Measurements from ENCODE around the gene FKBP15. TPM values are rescaled to one million over a fixed set of nuclear protein-coding genes. Genes with fewer than 3 reads are reported as not detected.

FKBP15 gene
- total RNA-seq, 4 donors from 2014 or later, result 27.7 to 33.3 (median 30.3) TPM

- WGBS, 2 donors, result 89 to 95% methylated on average over 4 of the region's 4 CpGs
- TF ChIP-seq CTCF (IDR thresholded peaks at IDR 0.05) (no peak), POLR2A (IDR thresholded peaks at IDR 0.05) (no peak)
- DNase-seq (ENCODE audit: low spot score in 2 of 2), result no peak
These were observed 21.3 kb downstream of the FKBP15 start for GRCh38 chr9:113199683-113200329.

GRCh38 chr9:113192455-113192854 lies 28.6 kb downstream of the FKBP15 start:
- intact Hi-C loops (cut with DNase I; ENCODE audit: low total_unique reads), result no loop called here
- H3K4me3 ChIP-seq (ENCODE audit: low read depth, poor library complexity, severe bottlenecking), result no peak overlapping the region
- WGBS, 2 donors, result 92 to 95% methylated on average over 2 of the region's 2 CpGs
- no peak for DNase-seq (ENCODE audit: low spot score in 2 of 2)
- TF ChIP-seq CTCF (IDR thresholded peaks at IDR 0.05), result no peak
- no peak for TF ChIP-seq POLR2A (IDR thresholded peaks at IDR 0.05)

More at GRCh38 chr9:113199683-113200329, 21.3 kb downstream of the FKBP15 start:
- intact Hi-C loops (cut with DNase I; ENCODE audit: low total_unique reads), result no loop called here
- H3K4me3 ChIP-seq (ENCODE audit: low read depth, poor library complexity, severe bottlenecking), result no peak overlapping the region

- peak; percentile 83 to 88 for DNase-seq (ENCODE audit: low spot score in 2 of 2)
- no peak overlapping the region for H3K4me3 ChIP-seq (ENCODE audit: low read depth, poor library complexity, severe bottlenecking)
- no peak for TF ChIP-seq CTCF (IDR thresholded peaks at IDR 0.05)
- no peak for TF ChIP-seq POLR2A (IDR thresholded peaks at IDR 0.05)
- WGBS, 2 donors, result 68 to 69% methylated on average over 9 of the region's 9 CpGs
- intact Hi-C loops (cut with DNase I; ENCODE audit: low total_unique reads), result no loop called here
These were observed 33.0 kb downstream of the FKBP15 start for GRCh38 chr9:113187929-113188595.

- H3K4me3 ChIP-seq (ENCODE audit: low read depth, poor library complexity, severe bottlenecking), result no peak overlapping the region
These were observed 34.8 kb downstream of the FKBP15 start for GRCh38 chr9:113186137-113186755.

GRCh38 chr9:113185271-113185670 lies 35.8 kb downstream of the FKBP15 start:
- no peak for DNase-seq (ENCODE audit: low spot score in 2 of 2)
- WGBS, 2 donors, result 91% methylated on average over 4 of the region's 4 CpGs
- no peak for TF ChIP-seq POLR2A (IDR thresholded peaks at IDR 0.05)
- no peak for TF ChIP-seq CTCF (IDR thresholded peaks at IDR 0.05)
- intact Hi-C loops (cut with DNase I; ENCODE audit: low total_unique reads), result no loop called here
- H3K4me3 ChIP-seq (ENCODE audit: low read depth, poor library complexity, severe bottlenecking), result no peak overlapping the region

More at GRCh38 chr9:113186137-113186755, 34.8 kb downstream of the FKBP15 start:
- 87 to 94% methylated on average over 7 of the region's 7 CpGs for WGBS, 2 donors
- TF ChIP-seq CTCF (IDR thresholded peaks at IDR 0.05) (no peak), POLR2A (IDR thresholded peaks at IDR 0.05) (no peak)
- intact Hi-C loops (cut with DNase I; ENCODE audit: low total_unique reads), result no loop called here
- DNase-seq (ENCODE audit: low spot score in 2 of 2), result no peak
